ENCODE data around the gene RAPGEF2. TPM values are rescaled to one million over a fixed set of nuclear protein-coding genes. Genes with fewer than 3 reads are reported as not detected.

Gene RAPGEF2
- total and polyA plus RNA-seq, 2 experiments from 2014 or later = 10.2 to 63.1 TPM

DNA sequence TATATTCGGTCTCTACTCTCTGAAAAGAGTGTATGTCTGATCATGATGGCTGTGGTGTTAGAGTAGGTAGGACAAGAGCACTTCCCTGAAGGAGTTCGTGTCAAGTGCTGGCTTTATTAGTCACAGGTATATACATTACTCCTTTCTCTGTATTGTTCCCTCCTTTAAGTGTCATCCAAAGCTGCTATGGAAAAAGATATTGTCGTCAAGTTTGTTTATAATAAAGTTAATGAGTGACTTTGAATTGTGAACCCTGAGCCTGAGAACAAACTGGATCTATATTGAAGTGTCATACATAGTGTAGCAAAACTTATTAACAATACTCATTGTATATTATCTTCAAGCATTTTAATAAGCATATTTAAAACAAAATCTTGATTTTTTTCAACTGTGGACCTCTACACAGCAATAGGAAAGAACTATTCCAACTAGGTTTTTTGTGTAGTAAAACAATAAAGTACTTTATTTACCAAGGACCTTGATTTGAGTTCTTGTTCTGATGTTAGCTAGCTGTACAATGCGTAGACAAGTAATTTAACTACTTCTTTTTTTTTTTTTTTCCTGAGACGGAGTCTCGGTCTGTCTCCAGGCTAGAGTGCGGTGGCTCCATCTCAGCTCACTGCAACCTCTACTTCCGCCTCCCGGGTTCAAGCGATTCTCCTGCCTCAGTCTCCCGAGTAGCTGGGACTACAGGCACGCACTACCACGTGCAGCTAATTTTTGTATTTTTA, 177.7 kb downstream of the RAPGEF2 start:
- Mint-ChIP-seq H3K27me3 (ENCODE audit: insufficient read depth, low read depth, poor library complexity) (peaks cover 3% of the 10 kb centered on the region), H3K9me3 (no peaks in the 10 kb centered on the region), H3K36me3 (ENCODE audit: low read depth) (peaks cover 9% of the 10 kb centered on the region; the same call in 2 of the 3 replicates), H3K27ac (no peak overlapping the region), H3K4me1 (peaks cover 21% of the 10 kb centered on the region), H3K4me3 (no peak overlapping the region)
- 0 out of 2 replicates have a peak, but pooled peaks cover 3% of the 10 kb centered on the region for H4K20me1 ChIP-seq (replicated peaks; ENCODE audit: insufficient read depth)
- no peak for TF ChIP-seq ZNF114 (CRISPR knock-in tag; IDR thresholded peaks at IDR 0.05)
- TF ChIP-seq, protein P1, sequence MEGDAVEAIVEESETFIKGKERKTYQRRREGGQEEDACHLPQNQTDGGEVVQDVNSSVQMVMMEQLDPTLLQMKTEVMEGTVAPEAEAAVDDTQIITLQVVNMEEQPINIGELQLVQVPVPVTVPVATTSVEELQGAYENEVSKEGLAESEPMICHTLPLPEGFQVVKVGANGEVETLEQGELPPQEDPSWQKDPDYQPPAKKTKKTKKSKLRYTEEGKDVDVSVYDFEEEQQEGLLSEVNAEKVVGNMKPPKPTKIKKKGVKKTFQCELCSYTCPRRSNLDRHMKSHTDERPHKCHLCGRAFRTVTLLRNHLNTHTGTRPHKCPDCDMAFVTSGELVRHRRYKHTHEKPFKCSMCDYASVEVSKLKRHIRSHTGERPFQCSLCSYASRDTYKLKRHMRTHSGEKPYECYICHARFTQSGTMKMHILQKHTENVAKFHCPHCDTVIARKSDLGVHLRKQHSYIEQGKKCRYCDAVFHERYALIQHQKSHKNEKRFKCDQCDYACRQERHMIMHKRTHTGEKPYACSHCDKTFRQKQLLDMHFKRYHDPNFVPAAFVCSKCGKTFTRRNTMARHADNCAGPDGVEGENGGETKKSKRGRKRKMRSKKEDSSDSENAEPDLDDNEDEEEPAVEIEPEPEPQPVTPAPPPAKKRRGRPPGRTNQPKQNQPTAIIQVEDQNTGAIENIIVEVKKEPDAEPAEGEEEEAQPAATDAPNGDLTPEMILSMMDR (conservative IDR thresholded peaks at IDR 0.05; ENCODE audit: low read depth in 2 of 2) = no peak
- TF ChIP-seq STAT1 (IDR thresholded peaks at IDR 0.05; ENCODE audit: unreplicated experiment) = no peak
- TF ChIP-seq ZNF331 (CRISPR knock-in tag; IDR thresholded peaks at IDR 0.05; ENCODE audit: low read depth) = no peak
- TF ChIP-seq NANOG (IDR thresholded peaks at IDR 0.05; ENCODE audit: borderline replicate concordance) = no peak
- TF ChIP-seq, protein P2, sequence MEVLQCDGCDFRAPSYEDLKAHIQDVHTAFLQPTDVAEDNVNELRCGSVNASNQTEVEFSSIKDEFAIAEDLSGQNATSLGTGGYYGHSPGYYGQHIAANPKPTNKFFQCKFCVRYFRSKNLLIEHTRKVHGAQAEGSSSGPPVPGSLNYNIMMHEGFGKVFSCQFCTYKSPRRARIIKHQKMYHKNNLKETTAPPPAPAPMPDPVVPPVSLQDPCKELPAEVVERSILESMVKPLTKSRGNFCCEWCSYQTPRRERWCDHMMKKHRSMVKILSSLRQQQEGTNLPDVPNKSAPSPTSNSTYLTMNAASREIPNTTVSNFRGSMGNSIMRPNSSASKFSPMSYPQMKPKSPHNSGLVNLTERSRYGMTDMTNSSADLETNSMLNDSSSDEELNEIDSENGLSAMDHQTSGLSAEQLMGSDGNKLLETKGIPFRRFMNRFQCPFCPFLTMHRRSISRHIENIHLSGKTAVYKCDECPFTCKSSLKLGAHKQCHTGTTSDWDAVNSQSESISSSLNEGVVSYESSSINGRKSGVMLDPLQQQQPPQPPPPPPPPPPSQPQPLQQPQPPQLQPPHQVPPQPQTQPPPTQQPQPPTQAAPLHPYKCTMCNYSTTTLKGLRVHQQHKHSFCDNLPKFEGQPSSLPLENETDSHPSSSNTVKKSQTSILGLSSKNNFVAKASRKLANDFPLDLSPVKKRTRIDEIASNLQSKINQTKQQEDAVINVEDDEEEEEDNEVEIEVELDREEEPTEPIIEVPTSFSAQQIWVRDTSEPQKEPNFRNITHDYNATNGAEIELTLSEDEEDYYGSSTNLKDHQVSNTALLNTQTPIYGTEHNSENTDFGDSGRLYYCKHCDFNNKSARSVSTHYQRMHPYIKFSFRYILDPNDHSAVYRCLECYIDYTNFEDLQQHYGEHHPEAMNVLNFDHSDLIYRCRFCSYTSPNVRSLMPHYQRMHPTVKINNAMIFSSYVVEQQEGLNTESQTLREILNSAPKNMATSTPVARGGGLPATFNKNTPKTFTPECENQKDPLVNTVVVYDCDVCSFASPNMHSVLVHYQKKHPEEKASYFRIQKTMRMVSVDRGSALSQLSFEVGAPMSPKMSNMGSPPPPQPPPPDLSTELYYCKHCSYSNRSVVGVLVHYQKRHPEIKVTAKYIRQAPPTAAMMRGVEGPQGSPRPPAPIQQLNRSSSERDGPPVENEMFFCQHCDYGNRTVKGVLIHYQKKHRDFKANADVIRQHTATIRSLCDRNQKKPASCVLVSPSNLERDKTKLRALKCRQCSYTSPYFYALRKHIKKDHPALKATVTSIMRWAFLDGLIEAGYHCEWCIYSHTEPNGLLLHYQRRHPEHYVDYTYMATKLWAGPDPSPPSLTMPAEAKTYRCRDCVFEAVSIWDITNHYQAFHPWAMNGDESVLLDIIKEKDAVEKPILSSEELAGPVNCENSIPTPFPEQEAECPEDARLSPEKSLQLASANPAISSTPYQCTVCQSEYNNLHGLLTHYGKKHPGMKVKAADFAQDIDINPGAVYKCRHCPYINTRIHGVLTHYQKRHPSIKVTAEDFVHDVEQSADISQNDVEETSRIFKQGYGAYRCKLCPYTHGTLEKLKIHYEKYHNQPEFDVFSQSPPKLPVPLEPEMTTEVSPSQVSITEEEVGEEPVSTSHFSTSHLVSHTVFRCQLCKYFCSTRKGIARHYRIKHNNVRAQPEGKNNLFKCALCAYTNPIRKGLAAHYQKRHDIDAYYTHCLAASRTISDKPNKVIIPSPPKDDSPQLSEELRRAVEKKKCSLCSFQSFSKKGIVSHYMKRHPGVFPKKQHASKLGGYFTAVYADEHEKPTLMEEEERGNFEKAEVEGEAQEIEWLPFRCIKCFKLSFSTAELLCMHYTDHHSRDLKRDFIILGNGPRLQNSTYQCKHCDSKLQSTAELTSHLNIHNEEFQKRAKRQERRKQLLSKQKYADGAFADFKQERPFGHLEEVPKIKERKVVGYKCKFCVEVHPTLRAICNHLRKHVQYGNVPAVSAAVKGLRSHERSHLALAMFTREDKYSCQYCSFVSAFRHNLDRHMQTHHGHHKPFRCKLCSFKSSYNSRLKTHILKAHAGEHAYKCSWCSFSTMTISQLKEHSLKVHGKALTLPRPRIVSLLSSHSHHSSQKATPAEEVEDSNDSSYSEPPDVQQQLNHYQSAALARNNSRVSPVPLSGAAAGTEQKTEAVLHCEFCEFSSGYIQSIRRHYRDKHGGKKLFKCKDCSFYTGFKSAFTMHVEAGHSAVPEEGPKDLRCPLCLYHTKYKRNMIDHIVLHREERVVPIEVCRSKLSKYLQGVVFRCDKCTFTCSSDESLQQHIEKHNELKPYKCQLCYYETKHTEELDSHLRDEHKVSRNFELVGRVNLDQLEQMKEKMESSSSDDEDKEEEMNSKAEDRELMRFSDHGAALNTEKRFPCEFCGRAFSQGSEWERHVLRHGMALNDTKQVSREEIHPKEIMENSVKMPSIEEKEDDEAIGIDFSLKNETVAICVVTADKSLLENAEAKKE (CRISPR knock-in tag; IDR thresholded peaks at IDR 0.05) = no peak
- TF ChIP-seq CREB1 (CRISPR knock-in tag; IDR thresholded peaks at IDR 0.05; ENCODE audit: low read depth) = no peak
- ATAC-seq (no peak), DNase-seq (ENCODE audit: low spot score) (no peak)
- H2AFZ ChIP-seq = no peak overlapping the region
- H3K4me3 ChIP-seq = no peak overlapping the region
- H3K79me2 ChIP-seq (replicated peaks; ENCODE audit: insufficient read depth) = no peaks in the 10 kb centered on the region
- no peaks in the 10 kb centered on the region for H3K27me3 ChIP-seq (ENCODE audit: insufficient read depth)
- H3K27ac ChIP-seq (ENCODE audit: low read depth) = no peak overlapping the region
- H3K36me3 ChIP-seq (ENCODE audit: insufficient read depth) = no peaks in the 10 kb centered on the region
- no peaks in the 10 kb centered on the region for H3F3A ChIP-seq (replicated peaks; ENCODE audit: low read depth)
- peaks cover 17% of the 10 kb centered on the region for H3K4me1 ChIP-seq (ENCODE audit: insufficient read depth)
- H3K4me2 ChIP-seq = no peak overlapping the region
- H3K9me2 ChIP-seq (ENCODE audit: insufficient read depth) = no peaks in the 10 kb centered on the region; the same call in 1 of the 2 replicates
